Mesendoderm (in vitro differentiated cells): ENCODE results near the gene NAGLU.

Source experiments
- DNase-seq: peaks from one replicate; pipeline ENCODE4 v3.0.0; 2013
- H2AK5ac ChIP-seq: 2 replicates; pipeline ENCODE4 v1.6.1; 2013; ENCODE audit warnings: low read length, inconsistent platforms
- H2BK120ac ChIP-seq: 2 replicates; pipeline ENCODE4 v1.6.1; 2013; ENCODE audit warnings: low read depth, mild to moderate bottlenecking, low read length, moderate library complexity, mixed read lengths
- H2BK15ac ChIP-seq: replicated peaks from 2 replicates; pipeline ENCODE4 v1.6.1; 2013; ENCODE audit warnings: low read depth, mild to moderate bottlenecking, moderate library complexity
- H2BK5ac ChIP-seq: 2 replicates; pipeline ENCODE4 v1.6.1; 2013; ENCODE audit warnings: low read length, inconsistent platforms
- H3K18ac ChIP-seq: 2 replicates; pipeline ENCODE4 v1.6.1; 2013; ENCODE audit warnings: mild to moderate bottlenecking, low read length, mixed read lengths
- H3K23ac ChIP-seq: one replicate; pipeline ENCODE4 v1.6.1; 2013; ENCODE audit warnings: low read length
- H3K27ac ChIP-seq: 2 replicates; pipeline ENCODE4 v1.5.1; 2013; ENCODE audit warnings: low read depth, mild to moderate bottlenecking, inconsistent platforms, low read length, moderate library complexity
- H3K27me3 ChIP-seq: 2 replicates; pipeline ENCODE4 v1.6.1; 2013; ENCODE audit warnings: low read length, control low read depth, mild to moderate bottlenecking, inconsistent platforms; ENCODE audit not compliant: insufficient read depth, poor library complexity
- H3K36me3 ChIP-seq: 2 replicates; pipeline ENCODE4 v1.6.1; 2013; ENCODE audit warnings: low read length, inconsistent platforms; ENCODE audit not compliant: control insufficient read depth, insufficient read depth
- H3K4ac ChIP-seq: one replicate; pipeline ENCODE4 v1.6.1; 2013; ENCODE audit warnings: low read depth, mild to moderate bottlenecking, low read length, moderate library complexity
- H3K4me1 ChIP-seq: 2 replicates; pipeline ENCODE4 v1.6.1; 2013; ENCODE audit warnings: low read depth, low read length, inconsistent platforms; ENCODE audit not compliant: control insufficient read depth
- H3K4me2 ChIP-seq: 2 replicates; pipeline ENCODE4 v1.6.1; 2013; ENCODE audit warnings: low read length
- H3K4me3 ChIP-seq: 2 replicates; pipeline ENCODE4 v1.5.1; 2013; ENCODE audit warnings: mild to moderate bottlenecking, low read length
- H3K56ac ChIP-seq: one replicate; pipeline ENCODE4 v1.6.1; 2013; ENCODE audit warnings: low read length
- H3K79me1 ChIP-seq: 2 replicates; pipeline ENCODE4 v1.6.1; 2013; ENCODE audit warnings: low read length, inconsistent platforms
- H3K79me2 ChIP-seq: 2 replicates; pipeline ENCODE4 v1.6.1; 2013; ENCODE audit warnings: mild to moderate bottlenecking, low read length; ENCODE audit not compliant: control insufficient read depth, insufficient read depth
- H3K9ac ChIP-seq: 2 replicates; pipeline ENCODE4 v1.6.1; 2013; ENCODE audit warnings: low read length, inconsistent platforms
- H4K5ac ChIP-seq: one replicate; pipeline ENCODE4 v1.6.1; 2013; ENCODE audit warnings: low read length
- H4K8ac ChIP-seq: one replicate; pipeline ENCODE4 v1.6.1; 2013; ENCODE audit warnings: low read depth, mild to moderate bottlenecking, control low read depth, low read length, moderate library complexity
- WGBS: extraction: QIAGEN DNeasy Blood & Tissue Kit; methylation state at CpG from one replicate; pipeline ENCODE4 v1.1.7; 2013; ENCODE audit warnings: low lambda C conversion rate, missing lambda C conversion rate; ENCODE audit not compliant: insufficient coverage; ENCODE audit errors: extremely low coverage; 5-methylcytosine and 5-hydroxymethylcytosine counted together

The NAGLU gene

DNA sequence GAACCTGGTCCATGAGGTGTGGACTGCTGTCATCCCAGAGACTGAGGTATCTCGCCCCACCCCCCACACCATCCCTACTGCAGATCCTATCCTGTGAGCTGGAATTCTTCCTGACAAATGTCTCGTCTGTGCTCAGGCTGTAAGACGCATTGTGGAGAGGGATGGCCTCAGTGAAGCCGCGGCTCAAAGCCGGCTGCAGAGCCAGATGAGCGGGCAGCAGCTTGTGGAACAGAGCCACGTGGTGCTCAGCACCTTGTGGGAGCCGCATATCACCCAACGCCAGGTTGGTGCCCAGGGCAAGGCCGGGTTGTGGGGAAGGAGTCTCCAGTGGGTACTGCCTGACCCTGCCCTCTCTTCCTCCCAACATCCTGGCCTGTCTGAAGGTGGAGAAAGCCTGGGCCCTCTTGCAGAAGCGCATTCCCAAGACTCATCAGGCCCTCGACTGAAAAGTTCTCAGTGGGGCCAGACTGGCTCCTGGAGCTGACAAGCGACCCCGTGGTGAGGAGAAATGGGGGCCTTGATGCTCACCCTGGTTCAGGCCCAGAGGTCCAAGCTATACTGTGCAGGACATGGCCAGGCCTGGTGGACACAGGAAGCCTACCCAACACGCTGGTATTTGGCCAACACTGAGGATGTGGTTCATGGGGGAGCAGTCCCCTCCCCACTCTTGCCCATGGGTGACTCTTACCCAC lies 29.6 kb downstream of the NAGLU start:
- H2BK120ac ChIP-seq, result no peak overlapping the region
- peaks cover 8% of the 10 kb centered on the region for H3K4me1 ChIP-seq
- H2BK15ac ChIP-seq, result no peak overlapping the region
- no peak overlapping the region for H4K5ac ChIP-seq
- H4K8ac ChIP-seq, result no peak overlapping the region
- peak overlapping the region; percentile 25 for H3K56ac ChIP-seq
- H3K27ac ChIP-seq, result no peak overlapping the region
- H3K9ac ChIP-seq, result no peak overlapping the region
- H2AK5ac ChIP-seq, result no peak overlapping the region
- H3K79me1 ChIP-seq, result peaks cover 25% of the 10 kb centered on the region
- H3K4me2 ChIP-seq, result no peak overlapping the region
- peaks cover 14% of the 10 kb centered on the region for H3K36me3 ChIP-seq
- peaks cover 25% of the 10 kb centered on the region for H3K79me2 ChIP-seq
- DNase-seq, result no peak
- H3K4me3 ChIP-seq, result no peak overlapping the region
- WGBS, result no CpG with 5 or more reads among the region's 16 CpGs
- no peak overlapping the region for H2BK5ac ChIP-seq
- no peak overlapping the region for H3K4ac ChIP-seq
- H3K23ac ChIP-seq, result no peak overlapping the region
- H3K27me3 ChIP-seq, result no peaks in the 10 kb centered on the region
- no peak overlapping the region for H3K18ac ChIP-seq

DNA sequence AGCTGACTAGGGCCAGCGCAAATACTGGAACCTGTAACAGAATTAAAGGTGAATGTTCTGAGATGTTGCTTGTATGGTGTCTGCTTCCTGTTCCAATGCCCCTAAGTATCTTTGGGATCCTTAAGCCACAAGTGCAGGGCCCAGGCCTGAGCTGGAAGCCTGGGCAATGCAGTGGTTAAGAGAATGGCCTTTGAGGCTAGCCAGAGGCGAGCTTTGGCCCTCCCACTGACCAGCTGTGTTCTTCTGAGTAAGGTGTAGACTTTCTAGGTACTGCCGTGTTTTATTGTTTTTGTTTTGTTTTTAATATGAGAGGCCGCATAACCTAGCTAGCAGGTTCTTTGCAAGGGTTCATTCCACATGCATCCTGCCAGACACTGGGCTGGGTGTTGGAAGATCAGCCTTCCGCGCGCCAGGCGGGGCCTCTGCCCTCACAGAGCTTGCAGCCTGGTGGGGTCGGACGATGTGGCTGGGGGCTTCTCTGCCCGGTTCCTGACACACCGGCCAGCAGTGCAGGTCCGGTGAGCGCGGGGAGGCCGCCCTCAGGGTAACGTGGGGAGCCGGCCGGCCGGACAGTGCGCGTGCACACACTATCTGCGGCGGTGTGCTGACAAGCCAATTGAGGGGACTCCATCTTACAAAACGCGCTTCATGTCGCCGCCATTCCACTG lies 30.3 kb downstream of the NAGLU start:
- no peak for DNase-seq
- WGBS, result no CpG with 5 or more reads among the region's 28 CpGs
- Histone ChIP-seq H2BK5ac (peak overlapping the region; percentile 6), H3K27ac (peak overlapping the region; percentile 76), H3K4me2 (peak overlapping the region; percentile 21), H3K79me1 (peaks cover 25% of the 10 kb centered on the region), H2BK120ac (no peak overlapping the region), H3K23ac (peak overlapping the region; percentile 15), H3K9ac (peak overlapping the region; percentile 69), H2AK5ac (no peak overlapping the region), H3K4me1 (peaks cover 8% of the 10 kb centered on the region), H3K18ac (no peak overlapping the region), H3K4me3 (no peak overlapping the region), H4K5ac (no peak overlapping the region), H3K56ac (peak overlapping the region; percentile 88), H3K36me3 (peaks cover 15% of the 10 kb centered on the region), H3K4ac (peak overlapping the region; percentile 44), H3K79me2 (peaks cover 25% of the 10 kb centered on the region), H3K27me3 (no peaks in the 10 kb centered on the region), H4K8ac (peak overlapping the region; percentile 82), H2BK15ac (no peak overlapping the region)

DNA sequence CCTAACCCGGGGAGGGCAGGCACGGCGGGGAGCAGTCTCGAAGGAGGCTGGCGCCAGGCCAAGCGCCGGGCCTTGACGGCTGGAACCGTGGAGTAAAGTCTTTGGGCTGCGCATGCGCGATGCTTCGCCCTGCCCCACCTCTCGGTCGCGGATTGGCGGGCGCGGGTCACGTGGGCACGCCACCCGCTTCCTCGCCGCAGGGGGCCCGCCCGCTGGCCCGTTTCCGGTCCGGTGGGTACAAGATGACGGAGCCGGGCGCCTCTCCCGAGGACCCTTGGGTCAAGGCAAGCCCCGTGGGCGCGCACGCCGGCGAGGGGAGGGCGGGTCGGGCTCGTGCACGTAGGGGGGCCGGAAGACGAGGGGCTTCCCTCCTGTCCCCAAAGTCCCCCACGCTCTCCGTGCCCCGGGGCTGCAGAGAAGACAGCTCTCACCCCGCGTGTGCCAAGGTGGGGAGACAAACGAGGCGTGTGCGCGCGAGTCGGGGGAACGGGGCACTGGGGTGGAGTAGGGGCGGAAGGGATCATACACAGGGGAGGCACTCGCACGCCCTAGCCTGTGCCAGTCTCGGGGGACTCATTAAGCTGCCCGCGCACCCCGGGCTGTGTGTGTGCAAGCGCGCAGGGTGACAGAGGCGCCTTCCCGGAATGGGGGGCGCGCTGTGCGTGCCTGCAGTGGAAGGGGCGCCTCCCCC lies 31.0 kb downstream of the NAGLU start, which contains the start of gene MLX:
Gene MLX (plus strand): TSS at position 218 of the 691 bp plus-strand sequence. CDS start 25 bp downstream, at position 243.
- Histone ChIP-seq H4K5ac (no peak within 1 kb of the TSS), H3K23ac (peak within 1 kb of the TSS; percentile 97), H3K4me3 (peak within 1 kb of the TSS; percentile 92), H3K9ac (peak within 1 kb of the TSS; percentile 99), H2AK5ac (peak within 1 kb of the TSS; percentile 84), H3K36me3 (peaks cover 19% of the 10 kb centered on the region), H2BK120ac (no peak within 1 kb of the TSS), H3K27ac (peak within 1 kb of the TSS; percentile 76), H4K8ac (peak within 1 kb of the TSS; percentile 82), H3K79me1 (peaks cover 25% of the 10 kb centered on the region), H3K56ac (peak within 1 kb of the TSS; percentile 97), H2BK5ac (peak within 1 kb of the TSS; percentile 59), H2BK15ac (no peak within 1 kb of the TSS), H3K18ac (peak within 1 kb of the TSS; percentile 78), H3K4me2 (peak within 1 kb of the TSS; percentile 92), H3K27me3 (no peaks in the 10 kb centered on the region), H3K4me1 (peaks cover 8% of the 10 kb centered on the region), H3K4ac (peak within 1 kb of the TSS; percentile 86), H3K79me2 (peaks cover 25% of the 10 kb centered on the region)
- peak; percentile 94 for DNase-seq
- WGBS, result no CpG with 5 or more reads among the region's 72 CpGs

DNA sequence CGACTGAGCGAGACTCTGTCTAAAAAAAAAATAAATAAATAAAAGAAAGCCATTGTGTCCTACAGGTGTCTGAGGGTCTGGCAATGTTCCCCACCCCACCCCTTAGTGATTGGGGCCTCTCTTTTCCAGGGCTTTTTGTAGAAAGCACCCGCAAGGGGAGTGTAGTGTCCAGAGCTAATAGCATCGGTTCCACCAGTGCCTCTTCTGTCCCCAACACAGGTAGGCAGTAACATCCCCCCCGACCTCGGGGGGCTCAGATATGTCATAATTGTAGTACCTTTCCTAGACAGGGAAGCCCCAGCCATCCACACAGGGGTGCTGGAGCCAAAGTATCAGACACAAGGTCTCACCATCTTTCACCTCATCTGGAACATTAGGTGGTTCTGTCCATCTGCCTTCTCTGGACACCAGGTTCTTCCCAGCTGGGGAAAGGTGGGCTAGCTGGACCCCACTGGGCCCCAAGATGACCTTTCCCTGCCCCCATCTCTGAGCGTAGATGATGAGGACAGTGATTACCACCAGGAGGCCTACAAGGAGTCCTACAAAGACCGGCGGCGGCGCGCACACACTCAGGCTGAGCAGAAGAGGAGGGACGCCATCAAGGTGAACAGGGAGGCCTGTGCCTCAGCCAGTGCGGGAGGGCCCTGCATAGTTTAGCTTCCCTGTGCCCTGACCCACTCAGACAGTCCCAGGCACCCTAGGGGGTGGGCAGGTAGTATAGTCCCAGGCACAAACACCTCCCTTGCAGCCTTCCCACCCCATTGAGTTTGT lies 32.5 kb downstream of the NAGLU start:
- no CpG with 5 or more reads among the region's 14 CpGs for WGBS
- Histone ChIP-seq H3K23ac (no peak overlapping the region), H3K4ac (no peak overlapping the region), H2AK5ac (no peak overlapping the region), H3K9ac (no peak overlapping the region), H4K8ac (no peak overlapping the region), H3K79me1 (peaks cover 17% of the 10 kb centered on the region), H3K4me3 (no peak overlapping the region), H2BK5ac (no peak overlapping the region), H2BK120ac (no peak overlapping the region), H3K27me3 (no peaks in the 10 kb centered on the region), H3K27ac (no peak overlapping the region), H3K56ac (peak overlapping the region; percentile 38), H4K5ac (no peak overlapping the region), H3K36me3 (peaks cover 30% of the 10 kb centered on the region), H2BK15ac (no peak overlapping the region), H3K4me2 (no peak overlapping the region), H3K79me2 (peaks cover 12% of the 10 kb centered on the region), H3K4me1 (no peaks in the 10 kb centered on the region), H3K18ac (no peak overlapping the region)
- DNase-seq, result no peak

DNA sequence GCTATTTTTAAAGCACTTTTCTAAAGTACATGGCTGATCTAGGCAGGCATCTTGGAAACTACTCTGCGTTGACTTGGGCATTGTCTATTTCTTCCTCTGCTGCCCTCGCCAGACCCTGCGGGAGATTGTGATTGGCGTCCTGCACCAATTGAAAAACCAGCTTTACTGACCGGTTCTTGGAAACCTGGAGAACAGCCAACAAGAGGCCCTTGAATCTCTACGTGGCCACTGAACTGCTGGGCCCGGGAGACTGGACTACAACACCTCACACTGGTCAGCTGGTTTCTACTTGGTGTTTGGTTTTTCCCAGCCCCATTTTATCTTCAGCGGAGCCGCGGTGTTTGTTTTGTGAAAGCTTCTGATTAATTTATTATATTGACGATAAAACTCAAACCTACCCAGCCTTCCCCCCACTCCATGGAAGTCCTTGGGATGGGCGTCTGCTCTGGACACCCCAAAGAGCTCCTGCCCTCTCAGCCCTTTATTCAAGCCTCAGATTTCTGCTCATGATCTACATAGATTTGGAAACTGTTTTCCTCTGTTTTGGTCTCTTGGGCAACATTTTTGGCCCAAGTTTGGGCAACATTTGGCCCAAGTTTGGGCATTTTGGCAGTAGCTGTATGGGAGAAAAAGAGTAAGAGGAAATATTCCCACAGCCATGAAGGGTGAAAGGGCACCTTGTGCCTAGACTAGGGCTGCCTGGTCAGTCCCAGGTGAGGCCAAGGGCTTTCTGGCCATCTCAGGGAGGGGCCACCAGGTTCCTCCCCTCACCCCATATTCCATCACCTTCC lies 35.6 kb downstream of the NAGLU start:
- H3K79me1 ChIP-seq, result peaks cover 14% of the 10 kb centered on the region

More for the DNA sequence above, 35.6 kb downstream of the NAGLU start:
- no peak overlapping the region for H3K27ac ChIP-seq
- H3K27me3 ChIP-seq, result no peaks in the 10 kb centered on the region
- no peak overlapping the region for H3K18ac ChIP-seq
- no peak for DNase-seq
- H2BK5ac ChIP-seq, result no peak overlapping the region
- H3K4me1 ChIP-seq, result no peaks in the 10 kb centered on the region
- H4K8ac ChIP-seq, result no peak overlapping the region
- peaks cover 30% of the 10 kb centered on the region for H3K36me3 ChIP-seq
- H3K4me2 ChIP-seq, result no peak overlapping the region
- no peak overlapping the region for H3K4ac ChIP-seq
- H2BK120ac ChIP-seq, result no peak overlapping the region
- H3K79me2 ChIP-seq, result peaks cover 16% of the 10 kb centered on the region
- no peak overlapping the region for H3K23ac ChIP-seq
- H2BK15ac ChIP-seq, result no peak overlapping the region
- WGBS, result no CpG with 5 or more reads among the region's 12 CpGs
- no peak overlapping the region for H3K4me3 ChIP-seq
- H4K5ac ChIP-seq, result no peak overlapping the region
- H3K56ac ChIP-seq, result no peak overlapping the region
- H2AK5ac ChIP-seq, result no peak overlapping the region
- H3K9ac ChIP-seq, result no peak overlapping the region
